HG03280 (cell line): ENCODE data around the gene ITFG1.
"Not testable (repeated sequence)": the region's sequence is repeated elsewhere in the genome, so short reads cannot be mapped to it uniquely, and the experiment has no call there.

ENCODE experiments used
- ATAC-seq: cut with Tn5 transposase; IDR thresholded peaks from one replicate; pipeline ENCODE4 v1.9.1; 2021; ENCODE audit warnings: mild to moderate bottlenecking, moderate library complexity; ENCODE audit not compliant: unreplicated experiment

Gene ITFG1

GRCh38 chr16:47426806-47427205 lies 34.1 kb downstream of the ITFG1 start:
- ATAC-seq = no peak

- ATAC-seq = no peak
These were observed 36.0 kb downstream of the ITFG1 start for GRCh38 chr16:47424846-47425245.

GRCh38 chr16:47416869-47417268 lies 44.0 kb downstream of the ITFG1 start:
- no peak for ATAC-seq

- no peak for ATAC-seq
These were observed 47.8 kb downstream of the ITFG1 start for GRCh38 chr16:47413041-47413440.

- no peak for ATAC-seq
These were observed 52.4 kb downstream of the ITFG1 start for GRCh38 chr16:47408491-47408890.

GRCh38 chr16:47395733-47396498 lies 64.9 kb downstream of the ITFG1 start:
- ATAC-seq = no peak

GRCh38 chr16:47392081-47392480 lies 68.8 kb downstream of the ITFG1 start:
- peak; percentile 76 for ATAC-seq

- ATAC-seq = no peak
These were observed 72.2 kb downstream of the ITFG1 start for GRCh38 chr16:47388705-47389104.

- ATAC-seq = no peak
These were observed 73.7 kb downstream of the ITFG1 start for GRCh38 chr16:47387026-47387734.

- no peak for ATAC-seq
These were observed 74.6 kb downstream of the ITFG1 start for GRCh38 chr16:47386201-47386718.

GRCh38 chr16:47382362-47382761 lies 78.5 kb downstream of the ITFG1 start:
- no peak for ATAC-seq

- no peak for ATAC-seq
These were observed 83.7 kb downstream of the ITFG1 start for GRCh38 chr16:47377154-47377553.

GRCh38 chr16:47375423-47375822 lies 85.4 kb downstream of the ITFG1 start:
- no peak for ATAC-seq

- no peak for ATAC-seq
These were observed 86.2 kb downstream of the ITFG1 start for GRCh38 chr16:47374629-47375028.

- no peak for ATAC-seq
These were observed 89.4 kb downstream of the ITFG1 start for GRCh38 chr16:47371271-47372014.

GRCh38 chr16:47370536-47370935 lies 90.3 kb downstream of the ITFG1 start:
- no peak for ATAC-seq

GRCh38 chr16:47366228-47366627 lies 94.6 kb downstream of the ITFG1 start:
- ATAC-seq = no peak

GRCh38 chr16:47363761-47364160 lies 97.1 kb downstream of the ITFG1 start:
- ATAC-seq = no peak

- ATAC-seq = no peak
These were observed 101.4 kb downstream of the ITFG1 start for GRCh38 chr16:47359478-47359877.

- ATAC-seq = no peak
These were observed 102.0 kb downstream of the ITFG1 start for GRCh38 chr16:47358816-47359215.

- ATAC-seq = not testable (repeated sequence)
These were observed 111.8 kb downstream of the ITFG1 start for GRCh38 chr16:47349029-47349428.
